ENCODE measurements around the gene LCN10.
"Not testable (repeated sequence)": the region's sequence is repeated elsewhere in the genome, so short reads cannot be mapped to it uniquely, and the experiment has no call there.

LCN10 gene

GRCh38 chr9:136742591-136743391 lies at the start of gene LCN10:
Gene LCN10, minus strand, starts transcription at chr9:136742940. Its CDS starts 37 bp downstream, at chr9:136742903.
- DNase-seq, result no peak

- peak; percentile 80 for DNase-seq
These were observed 49.0 kb upstream of the LCN10 start for GRCh38 chr9:136791516-136792276.

DNA sequence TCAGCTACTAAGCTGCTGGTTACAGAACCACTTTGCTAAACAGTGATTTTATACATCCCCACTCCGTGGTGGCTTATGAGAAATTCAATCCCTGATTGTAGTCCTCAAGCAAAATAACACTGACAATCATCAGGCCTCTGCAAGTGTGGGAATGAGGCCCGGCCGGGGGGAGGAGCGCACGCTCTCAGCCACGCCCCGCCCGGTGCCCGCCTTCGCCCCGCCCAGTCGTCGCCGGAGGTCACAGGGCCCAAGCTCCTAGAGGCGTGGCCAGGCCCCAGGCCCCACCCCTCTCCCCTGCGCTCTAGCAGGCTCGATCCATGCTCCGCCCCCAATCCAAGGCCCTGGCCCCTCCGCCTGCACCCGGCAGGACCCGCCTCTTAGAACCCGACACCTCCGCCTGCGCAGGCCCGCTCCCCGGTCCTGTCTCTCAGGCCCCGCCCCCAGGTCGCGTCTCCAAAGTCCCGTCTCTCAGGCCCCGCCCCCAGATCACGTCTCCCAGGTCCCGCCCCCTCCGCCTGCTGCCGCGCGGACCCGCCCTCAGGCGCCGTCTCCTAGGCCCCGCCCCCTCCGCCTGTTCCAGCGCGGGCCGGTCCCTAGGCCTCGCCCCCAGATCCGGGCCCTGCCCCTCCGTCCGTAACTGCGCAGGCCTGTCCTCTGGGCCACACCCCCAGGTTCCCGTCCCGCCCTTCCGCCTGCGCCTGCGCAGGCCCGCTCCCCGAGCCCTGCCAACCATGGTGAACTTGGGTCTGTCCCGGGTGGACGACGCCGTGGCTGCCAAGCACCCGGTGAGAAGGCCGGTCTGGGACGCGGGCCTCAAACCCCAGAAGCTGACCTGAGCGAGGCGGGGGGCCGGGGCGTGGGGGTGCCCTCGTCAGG lies 48.1 kb upstream of the LCN10 start, which contains the start of gene TMEM141:
TSS of gene TMEM141 (plus strand) at position 705 of the 876 bp plus-strand sequence. CDS start at position 732, 27 bp downstream.
- peak; percentile 100 for DNase-seq

DNA sequence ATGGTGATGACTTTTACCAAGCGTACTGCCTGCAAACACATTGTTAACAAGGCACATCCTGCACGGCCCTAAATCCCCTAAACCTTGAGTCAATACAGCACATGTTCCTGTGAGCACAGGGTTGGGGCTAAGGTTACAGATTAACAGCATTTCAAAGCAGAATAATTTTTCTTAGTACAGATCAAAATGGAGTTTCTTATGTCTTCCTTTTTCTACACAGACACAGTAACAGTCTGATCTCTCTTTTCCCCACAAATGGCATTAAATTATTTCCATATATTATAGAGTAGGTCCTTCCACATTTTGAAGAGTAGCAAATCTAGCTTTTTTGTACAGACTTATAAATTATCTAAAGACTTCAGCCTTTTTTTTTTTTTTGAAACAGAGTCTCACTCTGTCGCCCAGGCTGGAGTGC lies 46.8 kb upstream of the LCN10 start:
- DNase-seq, result no peak

DNA sequence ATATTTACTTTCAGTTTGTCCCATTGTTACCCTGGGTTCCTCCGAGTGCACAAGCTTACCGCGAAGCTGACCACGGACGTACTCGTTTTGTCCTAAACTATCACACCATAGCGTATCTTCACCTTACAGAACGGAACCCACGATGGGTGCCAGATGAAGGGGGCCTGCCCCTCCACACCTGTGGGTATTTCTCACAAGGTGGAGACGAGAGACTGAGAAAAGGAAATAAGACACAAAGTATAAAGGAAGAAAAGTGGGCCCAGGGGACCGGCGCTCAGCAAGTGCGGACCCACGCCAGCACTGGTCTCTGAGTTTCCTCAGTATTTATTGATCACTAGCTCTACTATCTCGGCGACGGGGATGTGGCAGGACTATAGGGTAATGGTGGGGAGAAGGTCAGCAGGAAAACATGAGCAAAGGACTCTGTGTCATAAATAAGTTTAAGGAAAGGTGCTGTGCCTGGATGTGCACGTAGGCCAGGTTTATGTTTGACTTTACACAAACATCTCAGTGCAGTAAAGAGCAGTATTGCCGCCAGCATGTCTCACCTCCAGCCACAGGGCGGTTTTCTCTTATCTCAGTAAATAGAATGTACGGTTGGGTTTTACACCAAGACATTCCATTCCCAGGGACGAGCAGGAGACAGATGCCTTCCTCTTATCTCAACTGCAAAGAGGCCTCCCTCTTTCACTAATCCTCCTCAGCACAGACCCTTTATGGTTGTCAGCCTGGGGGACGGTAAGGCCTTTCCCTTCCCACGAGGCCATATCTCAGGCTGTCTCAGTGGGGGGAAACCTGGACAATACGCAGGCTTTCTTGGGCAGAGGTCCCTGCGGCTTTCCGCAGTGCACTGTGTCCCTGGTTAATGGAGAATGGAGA lies 46.1 kb upstream of the LCN10 start:
- DNase-seq, result not testable (repeated sequence)

GRCh38 chr9:136787690-136788400 lies 45.1 kb upstream of the LCN10 start:
- peak; percentile 81 for DNase-seq

DNA sequence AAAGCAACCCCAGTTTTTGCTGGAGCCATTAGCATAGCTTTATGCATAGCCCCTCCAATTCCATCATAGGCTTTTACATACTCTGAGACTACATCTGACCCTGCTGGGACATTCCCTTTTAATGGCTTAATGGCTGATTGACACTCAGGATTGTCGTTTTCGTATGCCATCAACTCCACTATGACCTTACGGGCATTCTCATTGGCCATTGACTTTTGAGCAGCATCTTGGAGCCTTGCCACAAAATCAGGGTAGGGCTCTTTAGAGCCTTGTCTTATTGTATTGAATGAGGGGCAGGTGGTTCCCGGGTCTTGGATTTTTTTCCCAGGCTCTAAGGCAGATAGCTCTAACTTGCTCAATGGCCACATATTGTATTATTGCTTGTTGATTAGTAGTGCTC lies 44.2 kb upstream of the LCN10 start:
- not testable (repeated sequence) for DNase-seq

DNA sequence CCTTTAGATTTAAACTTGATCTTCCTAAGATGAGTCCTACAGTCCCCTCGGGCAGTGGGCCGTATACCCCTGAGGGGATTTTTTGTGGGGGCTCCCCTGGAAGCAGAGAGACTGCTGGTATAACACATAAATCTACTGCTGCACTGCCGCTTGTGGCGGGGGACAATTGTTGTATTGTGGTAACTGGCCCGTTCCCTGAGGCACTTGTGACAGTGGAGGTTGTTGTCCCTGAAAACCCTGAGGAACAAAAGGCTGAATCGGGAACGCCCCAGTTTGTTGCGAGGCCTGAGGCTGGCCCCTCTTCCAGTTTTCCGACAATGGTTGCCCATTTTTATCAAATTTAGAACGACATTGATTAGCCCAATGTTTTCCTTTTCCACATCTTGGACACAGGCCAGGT lies 43.7 kb upstream of the LCN10 start:
- DNase-seq, result no peak

- not testable (repeated sequence) for DNase-seq
These were observed 43.0 kb upstream of the LCN10 start for GRCh38 chr9:136785565-136786355.

GRCh38 chr9:136784997-136785361 lies 42.2 kb upstream of the LCN10 start:
- DNase-seq, result no peak

- no peak for DNase-seq
These were observed 41.7 kb upstream of the LCN10 start for GRCh38 chr9:136784249-136784996.

- DNase-seq, result no peak
These were observed 39.7 kb upstream of the LCN10 start for GRCh38 chr9:136782452-136782851.

GRCh38 chr9:136779808-136780207 lies 37.1 kb upstream of the LCN10 start:
- DNase-seq, result no peak

DNA sequence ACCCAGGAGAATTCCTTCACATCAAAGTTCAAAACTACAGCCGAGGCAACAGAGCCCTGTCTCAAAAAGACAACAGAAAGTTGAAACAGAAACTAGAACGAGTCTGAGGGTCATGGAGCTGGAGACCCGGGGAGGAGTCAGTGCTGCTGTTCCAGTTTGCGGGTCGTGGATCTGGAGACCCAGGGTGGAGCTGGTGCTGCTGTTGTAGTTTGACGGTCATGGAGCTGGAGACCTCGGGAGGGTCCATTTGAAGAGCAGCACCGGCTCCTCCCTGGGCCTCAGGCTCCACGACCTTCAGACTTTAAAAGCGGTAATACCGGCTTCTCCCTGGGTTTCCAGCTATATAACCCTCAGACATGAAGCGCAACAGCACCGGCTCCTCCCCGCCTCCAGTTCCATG lies 34.6 kb upstream of the LCN10 start:
- no peak for DNase-seq

DNA sequence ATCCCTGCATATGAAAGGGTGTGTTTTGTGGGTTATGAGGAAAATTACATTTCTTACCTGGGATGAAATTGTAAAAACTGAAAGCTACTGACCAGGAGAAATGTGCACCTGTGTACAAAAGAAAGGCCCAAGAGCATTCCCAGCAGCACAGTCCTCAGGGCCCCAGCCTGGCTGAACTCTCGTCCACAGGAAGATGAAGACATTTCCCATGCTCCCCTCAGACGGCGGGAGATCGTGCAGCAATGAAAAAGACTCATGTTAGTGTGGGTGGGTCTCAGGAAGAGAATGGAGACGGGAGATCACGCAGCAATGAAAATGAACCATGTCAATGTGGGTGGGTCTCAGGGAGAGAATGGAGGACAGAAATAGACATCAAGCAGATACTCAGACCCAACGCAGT lies 34.2 kb upstream of the LCN10 start:
- no peak for DNase-seq

- DNase-seq, result no peak
These were observed 32.5 kb upstream of the LCN10 start for GRCh38 chr9:136775191-136775590.

DNA sequence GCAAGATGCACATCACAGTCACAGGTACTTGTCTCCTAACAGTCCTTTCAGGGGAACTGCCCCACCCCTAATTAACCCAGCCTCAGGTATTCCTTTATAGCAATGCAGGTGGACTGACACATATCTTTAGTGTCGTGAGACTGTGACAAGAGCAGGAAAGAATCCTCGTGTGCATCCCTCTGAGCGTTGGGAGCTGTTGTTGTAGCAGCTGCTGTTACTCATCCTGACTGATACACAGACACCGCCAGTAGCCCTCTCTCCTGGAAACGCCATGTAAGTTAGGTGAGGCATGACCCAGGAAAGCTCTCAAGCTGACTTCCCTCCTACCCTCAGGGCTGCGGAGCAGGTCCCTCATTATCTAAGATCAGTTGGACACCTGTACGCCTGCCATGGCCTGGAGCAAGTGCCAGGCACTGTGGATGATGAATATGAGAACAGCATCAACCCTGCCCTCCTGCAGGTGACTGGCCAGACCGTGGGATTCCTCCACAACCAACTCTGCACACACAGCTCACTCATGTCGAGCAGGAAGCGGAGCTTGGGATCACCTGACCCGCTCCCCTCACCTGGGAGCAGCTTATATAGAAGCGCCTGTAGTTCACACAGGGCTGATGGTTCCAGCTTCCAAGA lies 31.8 kb upstream of the LCN10 start:
- no peak for DNase-seq

- DNase-seq, result peak; percentile 59
These were observed 30.8 kb upstream of the LCN10 start for GRCh38 chr9:136773386-136774044.
